AG09319 (cell line): ENCODE data around the gene CALCR.
A peak's percentile ranks its signal among the peaks of the same experiment; 100 is the strongest.

Experiments used
- DNase-seq: peaks from one replicate; pipeline ENCODE4 v3.0.0-alpha.2; 2010; ENCODE audit warnings: low read depth; ENCODE audit errors: extremely low read depth
- TF ChIP-seq, protein P1 (sequence below): IDR thresholded peaks from 2 replicates; pipeline ENCODE4 v1.5.1; 2011; ENCODE audit warnings: low read depth, mild to moderate bottlenecking, inconsistent platforms, low read length, moderate library complexity

Gene CALCR

DNA sequence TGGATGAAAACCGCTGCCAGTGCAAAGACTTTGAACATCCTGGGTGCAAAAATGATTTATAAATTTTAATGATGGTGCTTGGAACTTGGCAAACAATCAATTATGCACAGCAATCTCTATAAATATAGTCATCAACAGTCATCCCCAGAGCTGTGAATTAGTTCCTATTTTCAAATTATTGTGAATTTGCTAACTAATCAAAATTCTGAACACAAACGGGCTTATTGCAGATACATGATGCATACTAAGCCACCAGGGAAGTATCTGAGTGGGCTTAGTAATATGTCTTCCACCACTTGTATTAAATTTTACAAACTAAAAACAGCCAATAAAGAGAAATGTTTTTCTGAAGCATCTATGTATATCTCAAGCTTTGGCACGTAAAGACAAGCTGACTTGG is 165.2 kb downstream of the CALCR start:
- TF ChIP-seq, protein P1, sequence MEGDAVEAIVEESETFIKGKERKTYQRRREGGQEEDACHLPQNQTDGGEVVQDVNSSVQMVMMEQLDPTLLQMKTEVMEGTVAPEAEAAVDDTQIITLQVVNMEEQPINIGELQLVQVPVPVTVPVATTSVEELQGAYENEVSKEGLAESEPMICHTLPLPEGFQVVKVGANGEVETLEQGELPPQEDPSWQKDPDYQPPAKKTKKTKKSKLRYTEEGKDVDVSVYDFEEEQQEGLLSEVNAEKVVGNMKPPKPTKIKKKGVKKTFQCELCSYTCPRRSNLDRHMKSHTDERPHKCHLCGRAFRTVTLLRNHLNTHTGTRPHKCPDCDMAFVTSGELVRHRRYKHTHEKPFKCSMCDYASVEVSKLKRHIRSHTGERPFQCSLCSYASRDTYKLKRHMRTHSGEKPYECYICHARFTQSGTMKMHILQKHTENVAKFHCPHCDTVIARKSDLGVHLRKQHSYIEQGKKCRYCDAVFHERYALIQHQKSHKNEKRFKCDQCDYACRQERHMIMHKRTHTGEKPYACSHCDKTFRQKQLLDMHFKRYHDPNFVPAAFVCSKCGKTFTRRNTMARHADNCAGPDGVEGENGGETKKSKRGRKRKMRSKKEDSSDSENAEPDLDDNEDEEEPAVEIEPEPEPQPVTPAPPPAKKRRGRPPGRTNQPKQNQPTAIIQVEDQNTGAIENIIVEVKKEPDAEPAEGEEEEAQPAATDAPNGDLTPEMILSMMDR = no peak
- no peak for DNase-seq

DNA sequence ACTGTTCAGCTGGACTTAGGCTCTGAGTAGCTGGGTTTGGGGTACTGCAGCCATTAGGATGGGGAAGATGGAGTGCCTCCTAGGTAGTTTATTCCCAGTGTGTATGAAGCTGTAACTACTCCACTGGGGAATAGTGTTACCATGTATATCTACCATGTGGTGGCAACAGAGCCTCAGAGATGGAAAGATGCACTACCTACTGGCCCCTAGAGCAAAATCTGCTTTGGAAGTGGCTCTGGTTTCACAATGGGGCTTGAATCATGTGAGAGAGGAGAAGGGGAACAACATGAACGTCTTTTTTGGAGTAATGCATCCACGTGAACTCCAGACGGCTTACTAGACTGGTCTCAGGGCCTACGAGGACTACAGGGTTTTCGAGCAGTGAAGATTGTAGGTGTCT is 167.3 kb downstream of the CALCR start:
- DNase-seq = no peak
- TF ChIP-seq, protein P1 = no peak

DNA sequence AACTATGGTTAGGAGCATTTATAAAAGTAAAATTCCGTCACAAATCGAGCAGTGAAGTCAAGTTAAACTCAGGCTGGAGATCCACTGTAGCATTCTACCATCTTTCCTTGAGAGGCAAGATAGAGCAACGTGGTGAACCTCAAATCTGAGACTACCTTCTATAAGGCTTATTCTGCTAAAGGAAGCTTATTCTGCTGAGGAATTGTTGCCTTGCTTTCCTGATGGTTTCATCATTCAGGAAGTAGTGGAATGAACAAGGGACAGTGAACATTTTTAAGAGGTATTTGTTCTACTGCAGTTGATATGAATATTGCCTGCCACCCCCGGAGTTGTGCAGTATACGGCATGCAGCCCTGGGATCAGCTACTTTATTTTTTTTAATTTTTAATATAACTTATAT is 171.6 kb downstream of the CALCR start:
- DNase-seq = no peak
- TF ChIP-seq, protein P1 = no peak

DNA sequence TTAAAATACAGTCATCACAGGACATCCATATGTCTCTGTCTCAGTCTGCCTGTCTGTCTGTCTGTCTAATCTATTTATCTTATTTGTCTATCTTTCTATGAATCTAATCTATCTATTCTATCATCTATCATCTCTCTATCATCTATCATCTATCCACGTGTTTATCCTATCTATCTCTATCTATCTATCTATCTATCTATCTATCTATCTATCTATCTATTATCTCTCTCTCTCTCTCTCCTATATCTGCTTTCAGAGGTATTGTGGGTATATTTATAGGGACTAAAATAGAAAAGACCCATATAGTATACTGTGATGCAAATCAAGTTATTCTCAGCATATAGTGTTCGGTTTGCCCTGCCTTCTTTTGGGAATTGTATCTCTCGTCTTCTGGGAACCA is 174.9 kb downstream of the CALCR start:
- no peak for DNase-seq
- TF ChIP-seq, protein P1 = no peak

DNA sequence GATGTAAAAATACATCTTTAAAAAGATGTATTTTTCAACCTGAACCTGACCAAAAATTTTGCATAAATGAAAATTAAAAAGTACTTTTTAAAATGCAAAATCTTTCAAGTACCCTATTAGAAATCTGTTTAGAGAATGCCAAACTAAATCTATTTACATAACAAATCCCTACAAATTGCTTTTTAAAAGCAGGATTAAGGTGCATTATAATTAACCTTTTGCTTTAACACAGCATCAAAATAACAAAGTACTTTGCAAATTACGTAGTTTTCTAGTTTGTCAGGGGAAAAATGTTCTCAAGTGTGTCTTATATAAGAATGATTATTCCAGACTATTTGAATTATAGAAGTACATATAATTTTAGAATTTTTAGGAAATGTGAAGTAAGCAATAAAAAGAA is 181.5 kb downstream of the CALCR start:
- DNase-seq = no peak
- TF ChIP-seq, protein P1 = no peak

GRCh38 chr7:93390660-93391059 is 183.9 kb downstream of the CALCR start:
- DNase-seq = no peak
- TF ChIP-seq, protein P1 = no peak

GRCh38 chr7:93382362-93382761 is 192.2 kb downstream of the CALCR start:
- TF ChIP-seq, protein P1 = no peak
- peak; percentile 1 for DNase-seq
